GM23338 (cell line): ENCODE data around the gene TPD52L2.

Experiments
- CREB1 ChIP-seq: fragments of 250-450 bp; sonication (Bioruptor Pico); IDR thresholded peaks from 2 replicates; pipeline ENCODE4 v1.5.0; 2020; ENCODE audit warnings: low read depth, mild to moderate bottlenecking, moderate library complexity
- CTCF ChIP-seq, 2 experiments: fragments of 200-600 bp in 1 of 2; sonication (generic) in 1 of 2; conservative IDR thresholded peaks; 2 replicates each; pipeline versions ENCODE4 v1.5.1 to v1.6.1; 2016 to 2017; ENCODE audit warnings: antibody characterized with exemption in 2 of 2, low read depth in 2 of 2, mild to moderate bottlenecking in 2 of 2, moderate library complexity in 1 of 2
- EZH2 ChIP-seq: fragments of 200-600 bp; sonication (generic); IDR thresholded peaks from one replicate; pipeline ENCODE4 v1.8.0; 2017; ENCODE audit warnings: antibody characterized with exemption, mild to moderate bottlenecking, low read depth; ENCODE audit not compliant: unreplicated experiment
- EZH2phosphoT487 ChIP-seq: fragments of 200-600 bp; sonication (generic); IDR thresholded peaks from one replicate; pipeline ENCODE4 v1.8.1; 2018; ENCODE audit warnings: antibody characterized with exemption; ENCODE audit not compliant: unreplicated experiment
- JUNB ChIP-seq: IDR thresholded peaks from one replicate; pipeline ENCODE4 v1.6.1; 2016; ENCODE audit warnings: antibody characterized with exemption; ENCODE audit not compliant: unreplicated experiment
- NANOG ChIP-seq: IDR thresholded peaks from 2 replicates; pipeline ENCODE4 v1.6.1; 2016; ENCODE audit warnings: antibody characterized with exemption, borderline replicate concordance
- POLR2AphosphoS5 ChIP-seq: IDR thresholded peaks from 2 replicates; pipeline ENCODE4 v1.6.1; 2016; ENCODE audit warnings: antibody characterized with exemption, low read depth
- REST ChIP-seq: IDR thresholded peaks from one replicate; pipeline ENCODE4 v1.6.1; 2018; ENCODE audit warnings: antibody characterized with exemption; ENCODE audit not compliant: unreplicated experiment
- STAT1 ChIP-seq: IDR thresholded peaks from one replicate; pipeline ENCODE4 v1.6.1; 2016; ENCODE audit warnings: antibody characterized with exemption; ENCODE audit not compliant: unreplicated experiment
- ZNF331 ChIP-seq: fragments of 250-450 bp; sonication (Bioruptor Pico); IDR thresholded peaks from 2 replicates; pipeline ENCODE4 v1.5.0; 2020; ENCODE audit warnings: low read depth, mild to moderate bottlenecking, moderate library complexity
- ZNF462 ChIP-seq: fragments of 250-450 bp; sonication (Bioruptor Pico); IDR thresholded peaks from 2 replicates; pipeline ENCODE4 v1.5.0; 2020; ENCODE audit warnings: mild to moderate bottlenecking, moderate library complexity

- TF ChIP-seq CREB1 (CRISPR knock-in tag) = no peak
- no peak for TF ChIP-seq CTCF (conservative IDR thresholded peaks at IDR 0.05; ENCODE audit: low read depth in 2 of 2)
- no peak for TF ChIP-seq POLR2AphosphoS5
- no peak for TF ChIP-seq EZH2
- TF ChIP-seq EZH2phosphoT487 = no peak
- no peak for TF ChIP-seq NANOG
- no peak for TF ChIP-seq REST
- no peak for TF ChIP-seq JUNB
- no peak for TF ChIP-seq STAT1
- TF ChIP-seq ZNF331 = no peak
- TF ChIP-seq ZNF462 (CRISPR knock-in tag) = no peak
These were observed 24.7 kb upstream of the TPD52L2 start for GRCh38 chr20:63840405-63840828.
